ENCODE data around the gene PIGN. TPM values are rescaled to one million over a fixed set of nuclear protein-coding genes. Genes with fewer than 3 reads are reported as not detected.

The PIGN gene
- 39.6 and 55.6 TPM in 2 replicates for total RNA-seq

DNA sequence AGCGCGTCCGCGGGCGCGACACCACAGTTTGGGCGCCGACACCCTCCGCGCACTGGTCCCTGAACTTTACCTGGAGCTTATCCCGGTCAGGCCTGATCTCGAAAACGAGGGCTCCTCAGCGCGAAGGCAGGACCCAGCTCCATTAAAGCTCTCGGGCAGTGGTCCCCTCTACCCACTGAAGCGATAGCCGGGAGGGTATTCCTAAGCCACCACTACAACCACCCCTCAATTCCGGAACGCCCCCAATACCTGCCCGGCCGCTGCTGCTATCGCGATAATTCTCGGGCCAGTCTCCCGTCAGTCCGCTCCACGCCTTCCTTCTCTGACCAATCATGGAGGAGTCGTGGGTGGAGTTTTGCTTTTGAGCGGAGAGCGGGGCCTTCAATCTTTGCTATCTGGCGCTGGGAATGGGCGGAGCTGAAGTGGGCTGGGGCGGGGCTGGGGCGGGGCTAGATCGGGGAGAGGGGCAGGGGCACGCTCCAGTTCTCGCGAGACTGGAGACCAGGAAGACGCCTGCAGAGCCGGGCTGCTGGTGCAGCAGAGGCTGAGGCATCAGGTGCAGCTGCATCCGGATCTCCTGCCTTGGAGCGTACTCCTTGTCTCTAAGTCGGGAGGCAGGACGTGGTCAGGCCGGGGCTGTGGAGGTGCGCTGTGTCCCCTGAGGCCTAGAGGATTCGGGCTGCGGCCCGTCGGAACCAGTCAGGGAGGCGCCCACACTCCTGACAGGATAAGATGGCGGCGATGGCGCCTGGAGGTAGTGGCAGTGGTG lies at the start of gene PIGN, which contains the start of gene RELCH:
Gene PIGN (minus strand): TSS at position 283 of the 769 bp plus-strand sequence. CDS start 25,703 bp downstream, outside the sequence.
Gene RELCH (plus strand): TSS at position 482 of the 769 bp plus-strand sequence. CDS start 251 bp downstream, at position 733.

Other genes with a start within 250 kb of the PIGN start
- gene RELCH, start 199 bp upstream of the PIGN start, total RNA-seq: 14.6 and 24.9 TPM in 2 replicates
- 2.3 and 9.6 TPM in 2 replicates for gene TNFRSF11A, start 138.3 kb upstream of the PIGN start, total RNA-seq